ENCODE results near the gene SCG2. TPM values are rescaled to one million over a fixed set of nuclear protein-coding genes. Genes with fewer than 3 reads are reported as not detected.

The SCG2 gene
- polyA plus RNA-seq, 1 donor (not counting 4 experiments of a cell fraction or from before 2014, with no cell fraction given) = 0.10 TPM

DNA sequence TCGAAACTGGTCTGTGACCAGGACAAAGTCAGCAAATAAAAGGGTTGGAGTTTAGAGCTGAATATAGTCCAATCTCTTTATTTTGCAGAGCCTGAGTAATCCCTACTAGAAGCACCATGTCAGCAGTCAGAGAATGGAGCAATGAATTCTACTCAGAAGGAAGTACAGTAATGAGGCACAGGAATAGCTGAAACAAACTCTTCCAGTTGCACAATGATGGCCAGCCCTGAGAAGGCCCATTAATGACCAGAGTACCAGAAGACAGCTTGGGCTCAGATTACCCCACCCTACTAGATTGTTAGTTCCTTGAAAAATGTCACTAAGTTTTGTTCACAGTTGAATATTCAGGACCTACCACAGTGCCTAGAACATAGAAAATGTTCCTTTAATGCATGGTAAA is 40.3 kb upstream of the SCG2 start:
- H3K27ac ChIP-seq (ENCODE audit: control insufficient read depth, insufficient read depth, low read length) = no peak overlapping the region

DNA sequence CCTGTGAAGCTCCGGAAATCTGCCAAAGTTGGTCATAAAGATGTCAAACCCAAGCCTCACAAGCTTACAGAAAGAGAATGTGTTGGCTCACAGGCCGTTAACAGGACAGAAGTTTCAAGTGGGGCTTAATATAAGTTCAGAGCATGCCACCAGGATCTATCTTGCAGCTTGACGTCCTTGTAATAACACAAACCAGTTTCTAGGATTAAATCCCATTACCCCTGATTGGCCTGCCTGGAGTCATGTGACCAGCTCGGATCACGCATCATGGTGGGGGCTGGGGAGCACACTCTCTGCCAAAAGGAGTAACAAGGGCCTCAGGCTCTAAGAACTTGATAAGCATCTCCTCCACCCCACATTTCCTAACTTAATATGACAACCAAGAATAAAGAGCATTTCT is 38.9 kb upstream of the SCG2 start:
- Histone ChIP-seq H3K9me3 (ENCODE audit: control insufficient read depth, low read depth, low read length) (no peaks in the 10 kb centered on the region), H3K27ac (ENCODE audit: control insufficient read depth, insufficient read depth, low read length) (no peak overlapping the region), H3K36me3 (ENCODE audit: control insufficient read depth in 2 of 2, extremely low read depth in 1 of 2, insufficient read depth in 2 of 2, low read length in 2 of 2) (no peaks in the 10 kb centered on the region), H3K9me1 (ENCODE audit: control insufficient read depth, extremely low read depth, insufficient read depth, low read length) (no peaks in the 10 kb centered on the region), H3K9ac (ENCODE audit: control insufficient read depth, extremely low read depth, insufficient read depth, low read length) (no peak overlapping the region), H3K4me1 (ENCODE audit: control insufficient read depth, extremely low read depth, insufficient read depth, low read length) (peaks cover 8% of the 10 kb centered on the region), H3K4me2 (ENCODE audit: control insufficient read depth, extremely low read depth, insufficient read depth, low read depth, low read length) (no peak overlapping the region), H3K27me3 (ENCODE audit: control insufficient read depth, extremely low read depth, insufficient read depth, low read length) (no peaks in the 10 kb centered on the region), H3K4me3 (ENCODE audit: control insufficient read depth in 2 of 3, extremely low read depth in 1 of 3, insufficient read depth in 2 of 3, low read depth in 1 of 3, low read length in 3 of 3) (no peak overlapping the region), H4K20me1 (ENCODE audit: control insufficient read depth, extremely low read depth, insufficient read depth, low read length) (no peaks in the 10 kb centered on the region), H2AFZ (ENCODE audit: control insufficient read depth, low read length) (peak overlapping the region; percentile 52), H3K79me2 (ENCODE audit: control insufficient read depth, insufficient read depth, low read length) (no peaks in the 10 kb centered on the region)
- dilution Hi-C loops (cut with MboI; ENCODE audit: extremely low pct_ligation_motif_present, low sequenced_read_pairs) = no loop called here
- TF ChIP-seq EZH2 (IDR thresholded peaks at IDR 0.05; ENCODE audit: low read length) (no peak), CTCF (optimal IDR thresholded peaks at IDR 0.05 in 1 of 3, IDR thresholded peaks at IDR 0.05 in 1 of 3, conservative IDR thresholded peaks at IDR 0.05 in 1 of 3; ENCODE audit: extremely low read depth in 1 of 3, insufficient read depth in 2 of 3, low read length in 3 of 3) (no peak)
- DNase-seq (ENCODE audit: low read depth, low spot score) (no peak), FAIRE-seq (no peak)

More for the DNA sequence above, 40.3 kb upstream of the SCG2 start:
- H3K9ac ChIP-seq (ENCODE audit: control insufficient read depth, extremely low read depth, insufficient read depth, low read length) = no peak overlapping the region
- H3K79me2 ChIP-seq (ENCODE audit: control insufficient read depth, insufficient read depth, low read length) = no peaks in the 10 kb centered on the region
- H2AFZ ChIP-seq (ENCODE audit: control insufficient read depth, low read length) = no peak overlapping the region
- TF ChIP-seq EZH2 (IDR thresholded peaks at IDR 0.05; ENCODE audit: low read length) (no peak), CTCF (optimal IDR thresholded peaks at IDR 0.05 in 1 of 3, IDR thresholded peaks at IDR 0.05 in 1 of 3, conservative IDR thresholded peaks at IDR 0.05 in 1 of 3; ENCODE audit: extremely low read depth in 1 of 3, insufficient read depth in 2 of 3, low read length in 3 of 3) (no peak)
- dilution Hi-C loops (cut with MboI; ENCODE audit: extremely low pct_ligation_motif_present, low sequenced_read_pairs) = no loop called here
- H3K9me3 ChIP-seq (ENCODE audit: control insufficient read depth, low read depth, low read length) = no peaks in the 10 kb centered on the region
- no peaks in the 10 kb centered on the region for H3K9me1 ChIP-seq (ENCODE audit: control insufficient read depth, extremely low read depth, insufficient read depth, low read length)
- no peaks in the 10 kb centered on the region for H4K20me1 ChIP-seq (ENCODE audit: control insufficient read depth, extremely low read depth, insufficient read depth, low read length)
- no peaks in the 10 kb centered on the region for H3K27me3 ChIP-seq (ENCODE audit: control insufficient read depth, extremely low read depth, insufficient read depth, low read length)
- DNase-seq (ENCODE audit: low read depth, low spot score) (no peak), FAIRE-seq (no peak)
- no peak overlapping the region for H3K4me2 ChIP-seq (ENCODE audit: control insufficient read depth, extremely low read depth, insufficient read depth, low read depth, low read length)
- H3K4me1 ChIP-seq (ENCODE audit: control insufficient read depth, extremely low read depth, insufficient read depth, low read length) = peaks cover 8% of the 10 kb centered on the region
- H3K36me3 ChIP-seq (ENCODE audit: control insufficient read depth in 2 of 2, extremely low read depth in 1 of 2, insufficient read depth in 2 of 2, low read length in 2 of 2) = no peaks in the 10 kb centered on the region
- H3K4me3 ChIP-seq (ENCODE audit: control insufficient read depth in 2 of 3, extremely low read depth in 1 of 3, insufficient read depth in 2 of 3, low read depth in 1 of 3, low read length in 3 of 3) = no peak overlapping the region

All from keratinocyte (primary cell).